TTC549 (cell line): ENCODE results near the gene SARM1.

Source experiments
- FAIRE-seq: peaks from 2 replicates; lab custom pipeline; 2012; peaks lifted over from hg19 to GRCh38; lab: Jason Lieb, UNC

SARM1 gene

DNA sequence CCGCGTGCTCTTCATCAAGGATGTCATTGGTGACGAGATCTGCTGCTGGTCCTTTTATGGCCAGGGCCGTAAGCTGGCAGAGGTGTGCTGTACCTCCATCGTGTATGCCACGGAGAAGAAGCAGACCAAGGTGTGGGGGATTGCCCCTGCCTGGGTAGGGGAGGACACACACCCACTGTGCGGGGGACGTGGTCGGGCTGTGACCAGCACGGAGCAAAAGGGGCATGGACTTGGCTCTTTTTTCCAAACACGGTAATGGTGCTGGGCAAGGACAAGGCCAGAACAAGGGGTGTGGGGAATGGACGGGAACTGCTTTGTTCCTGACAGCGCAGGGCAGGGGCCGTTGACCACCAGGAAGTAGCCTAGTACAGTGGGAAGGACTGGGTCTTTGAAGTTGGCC lies 29.2 kb upstream of the SARM1 start:
- FAIRE-seq, result no peak

DNA sequence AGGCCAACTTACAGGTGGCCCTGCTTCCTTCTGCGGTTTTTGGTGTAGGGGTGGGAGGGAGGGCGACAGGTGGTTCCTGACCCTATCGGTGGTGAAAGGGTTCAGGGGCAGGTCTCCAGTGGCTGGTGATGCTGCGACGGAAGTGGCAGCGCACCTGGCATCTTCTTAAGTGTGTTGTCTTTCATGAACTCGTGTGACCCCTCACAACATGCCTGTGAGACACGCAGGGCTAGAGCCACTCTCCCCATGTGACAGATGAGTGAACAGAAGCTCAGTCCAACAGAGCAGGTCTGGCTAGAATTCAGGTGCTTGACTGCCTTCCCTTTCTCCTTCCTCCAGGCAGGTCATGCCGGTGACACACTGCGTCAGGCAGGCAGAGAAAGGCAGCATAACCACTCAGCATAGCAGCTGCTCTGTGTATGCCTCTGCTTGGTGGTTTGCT lies 28.0 kb upstream of the SARM1 start:
- FAIRE-seq, result no peak

DNA sequence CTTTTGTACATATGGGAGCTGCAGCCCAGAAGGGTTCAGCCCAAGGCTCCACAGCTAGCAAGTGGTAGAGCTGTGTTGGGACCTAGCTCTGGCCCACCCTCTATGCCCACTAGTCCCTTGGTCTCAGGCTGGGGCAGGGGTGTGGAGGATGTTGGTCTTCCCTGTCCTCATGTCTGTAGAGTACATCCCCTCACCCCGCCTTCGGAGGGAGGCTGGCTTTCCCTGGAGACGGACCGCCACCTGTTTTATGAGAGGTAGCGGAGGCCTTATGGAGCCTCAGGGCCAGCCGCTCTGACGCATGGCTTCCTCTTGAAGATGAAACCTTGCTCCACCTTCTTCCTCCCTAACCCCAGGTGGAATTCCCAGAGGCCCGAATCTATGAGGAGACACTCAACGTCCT lies 27.5 kb upstream of the SARM1 start:
- FAIRE-seq, result no peak

DNA sequence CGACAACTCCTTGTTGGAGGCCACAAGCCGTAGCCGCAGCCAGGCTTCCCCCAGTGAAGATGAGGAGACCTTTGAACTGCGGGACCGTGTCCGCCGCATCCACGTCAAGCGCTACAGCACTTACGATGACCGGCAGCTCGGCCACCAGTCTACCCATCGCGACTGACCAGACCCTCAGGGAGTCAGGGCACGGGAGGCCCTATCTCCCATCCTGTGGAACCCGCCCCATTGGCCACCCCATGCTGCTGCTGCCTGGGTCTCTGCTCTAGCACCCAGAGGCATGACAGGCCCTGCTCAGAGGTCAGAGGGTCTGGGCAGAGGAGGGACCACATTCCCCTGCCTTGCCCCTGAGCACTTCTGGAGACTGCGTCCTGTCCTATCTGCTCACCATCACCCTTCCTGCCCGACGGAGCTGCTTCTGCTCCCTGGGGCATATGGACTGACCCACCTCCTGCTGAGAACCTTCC lies 27.0 kb upstream of the SARM1 start:
- no peak for FAIRE-seq

DNA sequence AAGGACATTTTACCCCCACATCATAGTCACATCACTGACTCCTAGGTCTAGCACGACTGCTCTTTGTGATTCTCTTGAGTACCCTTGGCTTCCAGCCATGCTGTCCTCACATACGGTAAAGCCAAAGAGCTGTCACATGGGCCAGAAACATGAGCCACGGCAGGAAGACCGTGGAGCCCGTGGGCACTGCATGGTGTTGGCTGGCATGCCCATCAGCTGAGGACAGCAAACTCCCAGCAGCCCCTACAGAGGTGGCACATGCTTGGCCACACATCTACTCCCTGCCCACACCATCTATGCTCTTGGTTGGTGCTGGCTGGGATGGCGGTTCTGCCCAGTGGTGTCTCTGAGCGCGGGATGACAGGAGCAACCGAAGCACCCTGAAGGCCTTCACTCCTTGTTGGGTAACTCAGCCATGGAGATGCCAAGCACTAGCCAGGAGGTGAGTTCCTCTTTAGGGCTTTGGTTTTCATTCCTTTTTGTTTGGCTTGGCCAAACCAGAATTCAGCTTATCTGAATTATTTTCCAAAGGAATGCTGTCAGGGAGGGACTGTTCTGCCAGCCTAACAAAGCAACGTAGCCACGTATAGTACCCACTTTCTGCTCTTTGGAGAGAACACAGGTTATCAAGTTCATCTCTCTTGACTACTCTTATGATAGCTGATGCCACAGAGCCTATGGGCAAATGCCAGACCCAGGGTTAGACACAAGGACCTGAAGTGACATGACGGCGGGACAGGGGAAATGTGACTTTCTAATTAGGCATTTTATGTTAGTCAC lies 25.9 kb upstream of the SARM1 start:
- FAIRE-seq, result no peak

DNA sequence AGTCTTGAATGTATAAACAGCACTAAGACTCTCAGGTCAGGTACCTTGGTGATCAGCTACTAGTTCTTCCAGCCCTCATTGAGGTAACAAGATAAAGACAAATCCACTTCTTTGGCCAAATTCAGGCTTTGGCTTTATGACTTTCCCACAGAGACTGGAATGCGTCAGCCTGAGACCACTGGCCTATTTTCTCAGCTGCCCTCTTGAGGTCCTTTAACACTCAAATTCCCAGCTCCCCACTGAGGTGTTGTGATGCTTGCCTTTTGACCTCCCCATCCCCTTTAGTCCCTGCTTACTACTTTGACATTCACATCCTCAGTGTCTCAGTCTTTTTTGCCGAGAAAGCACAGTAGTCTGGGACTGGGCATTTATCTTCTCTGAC lies 25.3 kb upstream of the SARM1 start:
- no peak for FAIRE-seq

DNA sequence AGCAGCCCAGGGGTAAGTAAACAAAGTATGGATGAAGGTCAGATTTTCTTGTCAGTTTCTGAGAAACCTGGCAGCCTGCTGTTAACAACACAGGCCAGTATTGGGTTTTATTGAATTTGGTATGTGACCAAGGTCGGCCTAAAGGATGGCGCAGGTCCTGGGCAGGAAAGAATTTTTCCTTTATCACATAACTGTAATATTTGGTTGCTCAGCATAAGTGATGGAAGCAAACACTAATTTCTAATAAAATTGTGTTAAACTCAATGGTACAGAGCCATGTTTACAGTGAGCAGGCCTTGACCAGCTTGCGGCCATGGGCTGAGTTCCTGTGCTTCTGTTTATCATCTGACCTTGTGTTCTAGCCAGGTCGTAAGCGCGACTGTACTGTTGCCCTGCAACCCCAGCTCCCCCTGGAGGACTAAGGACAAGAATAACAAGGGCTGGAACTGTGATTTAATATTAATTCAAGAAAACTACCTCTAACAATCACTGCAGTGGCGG lies 24.7 kb upstream of the SARM1 start:
- no peak for FAIRE-seq

DNA sequence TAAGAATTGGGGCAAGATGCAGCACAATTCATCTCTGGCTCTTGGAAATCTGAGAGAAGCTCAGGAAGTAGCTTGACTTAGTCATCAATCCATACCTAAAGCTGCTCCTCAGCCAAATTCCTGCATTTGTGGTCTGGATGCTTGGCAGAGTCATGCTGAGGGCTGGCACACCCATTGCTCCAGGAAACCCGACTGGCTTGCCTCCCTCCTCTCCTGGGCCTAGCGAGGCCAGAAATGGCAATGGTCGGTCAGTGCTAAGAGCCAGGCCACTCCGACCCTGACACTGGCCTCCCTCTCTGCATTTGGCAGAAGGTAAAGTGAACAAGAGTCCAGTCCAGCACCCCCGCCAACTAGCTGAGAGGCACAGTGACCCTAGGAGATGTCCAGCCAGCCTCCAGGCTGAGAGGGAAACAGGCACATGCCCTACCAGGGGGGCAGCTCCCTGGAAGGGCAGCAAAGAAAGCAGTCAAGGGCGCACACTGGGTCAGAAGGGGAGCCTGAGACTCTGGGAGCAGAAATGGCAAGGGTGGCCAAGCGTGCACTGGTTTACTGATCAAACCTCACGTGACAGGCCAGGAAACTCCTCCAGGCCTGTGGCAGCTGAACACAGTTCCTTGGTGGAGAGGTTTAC lies 24.1 kb upstream of the SARM1 start:
- FAIRE-seq, result no peak

DNA sequence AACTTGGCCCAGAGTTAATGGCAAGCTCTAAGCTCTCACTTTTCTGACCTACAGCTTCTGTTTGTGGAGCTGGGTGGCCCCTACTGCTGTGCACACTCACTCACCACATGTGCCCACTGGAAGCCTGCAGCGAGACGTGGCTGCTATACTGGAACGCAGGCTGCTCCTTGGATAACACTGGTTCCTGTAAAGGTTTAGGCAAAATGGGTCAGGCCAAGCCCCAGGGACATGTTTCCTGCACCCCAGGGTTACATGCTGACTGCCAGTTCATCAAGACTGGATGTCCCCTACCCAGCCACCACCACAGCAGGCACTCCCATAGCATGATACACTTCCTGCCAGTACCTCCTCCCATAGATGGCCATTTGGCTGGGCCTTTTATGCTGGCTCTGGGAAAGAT lies 22.5 kb upstream of the SARM1 start:
- no peak for FAIRE-seq

DNA sequence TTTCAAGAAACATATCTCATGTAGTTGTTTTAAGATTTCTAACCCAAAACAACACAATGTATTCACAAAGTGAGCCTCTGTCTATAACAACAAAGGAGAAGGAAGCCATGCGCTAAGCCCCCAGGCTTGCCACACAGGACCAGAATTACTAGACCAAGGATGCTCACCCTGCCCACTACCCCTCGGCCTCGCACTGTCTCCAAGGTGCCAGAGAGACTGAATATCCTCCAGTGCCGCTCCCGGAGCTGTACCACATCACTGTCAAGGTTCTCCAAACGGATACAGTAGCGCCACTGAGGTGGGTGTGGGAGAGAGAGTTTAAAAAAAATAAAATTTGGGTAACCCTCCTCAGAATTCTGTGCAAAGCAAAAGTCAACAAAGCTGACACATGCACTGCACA lies 21.2 kb upstream of the SARM1 start:
- FAIRE-seq, result no peak

DNA sequence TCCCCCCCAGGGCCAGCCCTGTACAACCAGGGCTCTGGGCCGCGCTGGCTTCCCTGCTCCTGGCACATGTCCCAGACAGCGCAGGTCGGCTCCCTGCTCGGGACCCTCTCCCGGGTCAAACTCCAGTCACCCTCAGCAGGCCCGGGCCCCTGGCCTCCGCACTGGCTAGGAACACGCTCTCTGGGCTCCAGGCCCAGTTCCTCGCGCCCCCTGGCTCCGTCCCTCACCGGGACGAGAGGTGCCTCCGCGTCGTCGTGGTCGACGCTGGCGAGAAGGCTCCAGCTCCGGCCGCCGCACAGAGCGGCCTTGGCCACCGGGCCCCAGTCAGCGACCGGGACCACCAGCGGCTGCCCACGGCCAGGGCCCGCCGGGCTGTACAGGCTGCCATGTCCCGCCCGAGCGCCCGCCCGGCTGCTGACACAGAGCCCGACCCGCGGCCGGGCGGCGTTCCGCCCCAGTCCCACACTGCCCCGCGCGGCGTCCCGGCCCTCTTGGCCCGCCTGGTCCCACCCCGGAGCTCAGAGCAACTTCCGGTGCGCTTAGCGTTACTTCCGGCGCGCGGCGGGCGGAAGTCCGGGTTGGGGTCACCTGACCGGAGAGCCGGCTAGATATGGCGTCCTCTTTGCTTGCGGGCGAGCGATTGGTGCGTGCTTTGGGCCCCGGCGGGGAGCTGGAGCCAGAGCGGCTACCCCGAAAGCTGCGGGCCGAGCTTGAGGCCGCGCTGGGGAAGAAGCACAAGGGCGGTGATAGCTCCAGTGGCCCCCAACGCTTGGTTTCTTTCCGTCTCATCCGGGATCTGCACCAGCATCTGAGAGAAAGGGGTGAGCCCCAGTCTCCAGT lies 14.2 kb upstream of the SARM1 start, which contains the start of gene POLDIP2:
TSS of gene POLDIP2 (minus strand) at position 467 of the 840 bp plus-strand sequence. CDS start at position 388, 79 bp downstream.
- FAIRE-seq, result no peak

DNA sequence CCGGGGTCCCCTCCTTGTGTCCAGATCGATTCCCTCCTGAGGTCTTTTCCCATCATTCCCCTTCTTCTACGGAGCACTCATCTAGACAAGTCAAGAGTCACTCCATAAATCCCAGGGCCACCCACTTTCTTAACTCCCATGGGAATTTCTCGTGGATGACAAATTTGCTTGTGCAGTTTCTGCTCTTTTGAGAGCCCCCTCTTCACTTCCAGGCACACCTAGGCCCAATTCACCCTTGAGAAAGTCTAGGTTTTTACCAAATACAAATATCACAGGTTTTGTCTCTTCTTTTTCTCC lies 13.6 kb upstream of the SARM1 start:
- FAIRE-seq, result no peak

DNA sequence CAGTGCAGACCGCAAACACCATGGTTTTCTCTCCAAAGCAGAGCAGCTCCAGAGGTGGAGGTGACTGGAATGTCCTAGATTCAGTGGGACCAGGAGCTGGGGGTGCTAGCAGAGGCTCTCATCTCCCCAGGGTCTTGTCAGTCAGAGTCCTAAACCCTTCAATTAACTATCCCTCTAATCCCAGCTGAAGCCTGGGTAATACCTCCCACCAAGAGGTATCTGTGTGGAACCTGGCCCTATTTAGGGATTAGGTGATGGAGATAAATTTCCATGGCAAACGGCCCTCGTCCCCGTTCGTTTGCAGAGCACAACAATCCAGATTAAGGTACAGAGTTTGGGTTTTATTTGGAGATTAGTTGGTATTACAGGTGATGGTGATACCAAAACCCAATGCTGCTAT lies 8.3 kb upstream of the SARM1 start:
- no peak for FAIRE-seq

DNA sequence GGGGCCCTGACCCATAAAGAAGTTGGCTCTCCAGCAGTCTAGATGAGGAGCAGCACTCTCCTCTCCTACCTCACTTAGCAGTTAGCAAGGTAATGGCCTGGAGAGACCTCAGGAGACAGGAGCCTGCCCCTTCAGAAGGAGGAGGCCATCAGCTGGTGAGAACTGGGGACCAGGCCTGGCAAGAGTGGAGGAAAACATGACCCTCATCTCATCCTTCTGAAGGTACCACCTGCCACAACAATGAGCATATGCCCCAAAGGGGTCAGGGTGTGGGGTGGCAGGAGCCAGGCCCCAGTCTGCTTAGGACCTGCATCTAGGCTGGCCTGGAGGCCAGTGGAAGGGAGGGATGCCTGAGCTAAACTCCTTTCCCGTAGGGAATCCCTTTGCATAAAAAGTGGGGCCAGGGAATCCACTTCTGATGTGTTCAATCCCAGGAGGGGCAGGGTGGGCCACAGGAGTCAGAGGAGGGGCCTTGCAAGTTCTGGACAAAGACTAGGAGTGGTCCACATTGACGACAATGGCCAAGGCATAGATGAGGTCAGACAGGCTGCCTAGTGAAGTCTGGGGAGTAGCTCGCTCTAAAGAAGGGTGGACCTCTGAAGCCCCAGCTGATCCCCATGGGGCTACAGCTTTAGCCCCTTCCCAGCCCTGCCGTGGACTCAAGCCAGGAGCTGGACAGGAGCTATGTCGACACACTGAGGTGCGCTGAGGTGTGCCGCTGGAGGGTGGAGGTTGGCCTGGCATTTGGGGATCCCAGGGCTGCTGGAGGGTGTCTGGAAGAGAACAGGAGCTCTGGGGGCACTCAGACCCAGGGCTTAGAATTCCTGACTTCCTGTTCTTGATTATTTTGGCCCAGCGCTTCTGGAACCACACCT lies 7.5 kb upstream of the SARM1 start:
- FAIRE-seq, result no peak

DNA sequence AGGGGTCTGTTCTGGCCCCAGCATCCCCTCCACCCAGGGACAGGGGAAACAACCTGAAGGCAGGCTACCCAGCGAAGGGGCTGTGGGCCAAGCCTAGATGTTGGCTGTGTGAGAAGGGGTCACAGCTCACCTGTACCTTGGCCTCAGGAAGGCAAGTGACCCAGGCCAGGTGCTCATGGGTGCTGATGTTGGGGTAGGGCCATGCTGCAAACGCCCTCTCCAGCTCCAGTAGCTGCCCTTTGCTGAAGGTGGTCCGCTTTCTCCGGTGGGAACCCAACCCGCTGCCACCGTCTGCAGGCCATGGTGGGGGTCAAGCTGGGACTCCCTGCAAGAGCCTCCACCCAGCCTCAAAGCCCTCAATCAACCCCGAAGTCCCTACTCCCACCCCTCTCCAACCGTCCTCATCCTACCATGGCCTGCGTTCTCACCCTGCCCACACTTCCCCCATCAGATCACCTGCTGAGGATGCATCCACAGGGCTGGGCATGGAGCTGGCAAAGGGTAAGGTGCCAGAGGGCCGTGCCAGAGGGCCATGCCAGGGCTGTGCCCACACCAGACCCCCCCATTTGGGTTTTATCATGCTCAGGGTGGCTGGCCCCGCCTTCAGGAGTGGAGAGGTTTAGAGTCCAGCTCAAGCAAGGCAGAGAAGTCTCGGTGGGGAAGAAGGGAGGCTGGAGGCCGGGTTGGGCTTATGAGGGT lies 6.7 kb upstream of the SARM1 start, which contains the start of gene SEBOX:
TSS of gene SEBOX (minus strand) at position 535 of the 699 bp plus-strand sequence. CDS start at position 487, 48 bp downstream.
- no peak for FAIRE-seq

DNA sequence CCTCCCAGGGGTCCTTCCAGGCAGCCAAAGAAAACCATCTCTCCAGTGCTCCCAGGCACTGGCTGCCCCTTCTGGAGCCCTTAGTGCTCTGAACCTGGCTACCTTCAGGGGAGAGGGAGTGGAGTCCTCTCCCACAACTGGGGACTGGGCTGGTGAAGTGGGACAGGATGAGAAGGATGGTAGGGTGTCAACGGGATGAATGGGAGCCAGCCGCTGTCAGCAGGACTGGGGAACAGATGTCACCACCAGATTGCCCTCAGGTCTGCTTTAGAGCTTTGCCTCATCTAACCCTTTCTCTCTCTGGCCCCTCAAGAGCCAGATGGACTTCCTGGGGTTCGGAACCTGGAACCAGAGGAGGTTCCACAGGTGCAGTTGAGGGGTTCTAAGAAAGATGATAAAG lies 6.0 kb upstream of the SARM1 start:
- FAIRE-seq, result no peak

DNA sequence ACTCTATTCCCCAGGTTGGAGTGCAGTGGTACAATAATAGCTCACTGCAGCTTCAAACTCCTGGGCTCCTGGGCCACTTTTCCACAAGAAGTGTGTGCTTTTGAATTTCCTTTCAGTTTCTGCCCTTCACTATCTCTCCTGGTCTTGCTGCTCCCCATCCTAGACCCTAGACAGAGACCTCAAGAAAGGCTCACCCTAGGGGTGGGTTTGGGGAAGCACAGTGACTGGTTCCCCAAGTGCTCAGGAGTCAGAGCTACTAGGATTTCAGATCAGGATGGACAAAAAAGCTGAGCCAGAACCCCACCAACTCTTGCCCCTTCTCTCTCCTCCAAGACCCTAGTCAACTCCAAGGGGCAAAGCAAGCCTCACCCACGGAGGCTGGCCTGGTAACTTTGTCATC lies 4.9 kb upstream of the SARM1 start:
- FAIRE-seq, result no peak

DNA sequence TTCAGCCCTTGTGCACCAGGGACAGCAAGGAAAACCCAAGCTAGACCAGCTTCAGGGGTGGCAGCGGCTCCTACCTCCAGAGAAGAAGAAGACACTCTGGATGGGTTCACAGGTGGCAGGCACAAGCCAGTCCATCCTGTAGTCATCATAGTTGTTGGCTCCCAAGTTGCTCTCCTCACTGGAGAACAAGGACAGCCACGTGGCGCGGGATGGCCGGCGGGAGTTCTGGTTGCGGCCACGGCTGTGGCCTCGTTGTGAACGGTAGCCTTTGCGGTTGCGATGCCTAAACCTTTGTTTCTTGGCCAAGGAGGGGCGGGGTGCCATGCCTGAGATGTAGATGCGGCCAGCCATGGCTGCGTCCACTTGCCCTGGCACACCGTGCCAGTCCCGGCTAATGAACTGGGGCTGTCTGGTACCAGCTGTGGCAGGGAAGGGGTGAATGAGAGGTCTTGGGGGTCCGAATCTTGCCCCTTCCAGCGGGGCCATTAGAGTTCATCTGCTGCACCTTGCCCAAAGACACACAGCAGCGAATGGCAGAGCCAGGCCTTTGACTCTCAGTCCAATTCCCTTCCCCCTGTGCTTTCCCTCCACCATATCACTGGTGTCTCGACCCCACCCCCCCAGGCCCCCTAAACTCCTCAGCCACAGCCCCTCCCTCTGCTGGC lies 3.7 kb upstream of the SARM1 start:
- FAIRE-seq, result no peak

DNA sequence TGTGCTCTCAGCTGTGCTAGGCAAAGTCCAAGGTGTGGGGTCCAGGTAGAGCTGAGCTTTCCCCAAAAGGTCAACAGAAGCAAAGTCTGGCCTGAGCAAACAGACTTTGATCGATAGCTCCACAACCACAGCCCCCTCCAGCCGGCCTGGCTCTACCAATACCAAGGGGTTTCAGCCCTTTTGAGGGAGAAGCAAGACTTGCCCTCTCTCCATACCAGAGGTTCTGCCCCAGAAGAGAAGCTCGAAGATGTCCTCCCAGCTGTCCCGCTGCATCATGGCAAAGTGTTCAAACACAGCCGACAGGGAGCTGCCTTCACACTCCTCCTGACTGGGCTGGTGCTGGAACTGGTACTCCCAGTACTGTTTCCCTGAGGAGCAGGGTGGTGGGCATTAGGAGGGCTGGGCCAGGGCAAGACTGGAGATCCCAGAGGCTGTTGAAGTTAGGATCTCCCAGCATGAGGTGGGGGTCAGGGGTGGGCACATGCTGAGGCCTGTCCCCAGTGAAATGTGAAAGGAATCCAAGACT lies 3.1 kb upstream of the SARM1 start:
- FAIRE-seq, result no peak

DNA sequence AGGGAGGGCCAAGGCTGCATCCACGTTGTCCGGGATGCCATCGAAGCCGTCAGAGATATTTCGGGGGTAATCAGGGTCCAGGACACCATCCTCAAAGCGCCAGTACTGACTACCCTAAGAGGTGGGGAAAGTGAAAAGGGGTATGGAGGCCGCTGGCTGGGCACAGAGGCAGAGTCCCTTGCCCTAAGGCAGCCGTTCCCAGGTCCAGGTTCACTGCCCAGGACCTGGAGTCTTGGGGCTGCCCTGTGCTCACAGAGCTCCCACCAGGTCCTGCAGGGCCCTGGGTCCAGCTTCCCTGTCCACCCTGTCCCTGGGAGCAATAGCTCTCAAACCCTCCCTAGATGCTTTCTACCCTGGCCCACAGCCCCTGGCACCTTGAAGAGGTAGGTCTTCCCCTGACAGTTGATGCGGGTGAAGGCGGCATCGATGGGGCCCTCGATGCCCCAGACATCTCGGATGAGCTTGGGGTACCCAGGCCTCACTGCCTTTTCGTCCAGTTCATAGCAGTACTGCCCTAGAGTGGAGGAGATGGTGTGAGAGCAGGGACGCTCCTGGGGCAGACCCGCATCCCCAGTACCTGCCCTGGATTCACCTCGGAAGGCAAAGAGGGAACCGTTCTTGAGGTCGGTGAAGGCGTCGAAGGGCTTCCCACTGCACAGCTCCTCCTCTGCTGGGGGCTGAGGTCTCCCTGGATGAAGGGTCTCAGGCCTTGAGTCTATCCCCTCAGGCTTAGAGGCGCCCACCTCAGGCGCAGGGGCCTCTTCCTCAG lies 2.4 kb upstream of the SARM1 start:
- FAIRE-seq, result no peak
